Activated T-helper 1 cell treated with Interleukin-2 at 50 U/mL for 16 hours (primary cell): ENCODE results near the gene DUSP12.

Source experiments
- DNase-seq: peaks from one replicate; pipeline ENCODE4 v3.0.0-alpha.2; 2020; ENCODE audit warnings: low read depth

The DUSP12 gene

GRCh38 chr1:161770250-161770649 is 20.7 kb downstream of the DUSP12 start:
- DNase-seq, result no peak

- DNase-seq, result no peak
Observed at GRCh38 chr1:161771161-161771560, 21.6 kb downstream of the DUSP12 start.

- DNase-seq, result no peak
Observed at GRCh38 chr1:161771973-161772372, 22.4 kb downstream of the DUSP12 start.

GRCh38 chr1:161772397-161772796 is 22.8 kb downstream of the DUSP12 start:
- no peak for DNase-seq

- DNase-seq, result no peak
Observed at GRCh38 chr1:161773791-161774190, 24.2 kb downstream of the DUSP12 start.

- no peak for DNase-seq
Observed at GRCh38 chr1:161777261-161777660, 27.7 kb downstream of the DUSP12 start.

- DNase-seq, result no peak
Observed at GRCh38 chr1:161778522-161778921, 28.9 kb downstream of the DUSP12 start.

- DNase-seq, result no peak
Observed at GRCh38 chr1:161779393-161779792, 29.8 kb downstream of the DUSP12 start.

- DNase-seq, result no peak
Observed at GRCh38 chr1:161781995-161782394, 32.4 kb downstream of the DUSP12 start.

- DNase-seq, result no peak
Observed at GRCh38 chr1:161782886-161783285, 33.3 kb downstream of the DUSP12 start.

GRCh38 chr1:161784968-161785367 is 35.4 kb downstream of the DUSP12 start:
- DNase-seq, result no peak

- no peak for DNase-seq
Observed at GRCh38 chr1:161787355-161787754, 37.8 kb downstream of the DUSP12 start.

GRCh38 chr1:161790587-161791317 is 41.2 kb downstream of the DUSP12 start:
- no peak for DNase-seq

- DNase-seq, result no peak
Observed at GRCh38 chr1:161791904-161792655, 42.5 kb downstream of the DUSP12 start.

- DNase-seq, result no peak
Observed at GRCh38 chr1:161792740-161793139, 43.2 kb downstream of the DUSP12 start.

- no peak for DNase-seq
Observed at GRCh38 chr1:161799792-161800191, 50.2 kb downstream of the DUSP12 start.

GRCh38 chr1:161801955-161802354 is 52.4 kb downstream of the DUSP12 start:
- no peak for DNase-seq

- no peak for DNase-seq
Observed at GRCh38 chr1:161803181-161803580, 53.6 kb downstream of the DUSP12 start.

GRCh38 chr1:161805399-161806197 is 56.0 kb downstream of the DUSP12 start:
- no peak for DNase-seq
